HCT116 (cell line): ENCODE results near the gene KLHL33. TPM values are rescaled to one million over a fixed set of nuclear protein-coding genes. Genes with fewer than 3 reads are reported as not detected.
"Not testable (repeated sequence)": the region's sequence is repeated elsewhere in the genome, so short reads cannot be mapped to it uniquely, and the experiment has no call there.

Source experiments
- ATAC-seq: fragments of 200-7000 bp; cut with Tn5 transposase; 2 replicates; pipeline ENCODE4 v1.9.1; 2020; ENCODE audit warnings: mild to moderate bottlenecking, moderate library complexity
- BruUV-seq: library from RNA; stranded (reverse); fragments of 400-500 nt; replicated peaks from 2 replicates; lab custom pipeline; 2021; lab: Mats Ljungman, UMichigan
- CTCF ChIA-PET: fragments of 300-600 bp; sonication (Branson Sonifier 250); formaldehyde crosslinking; loops from one replicate; lab custom pipeline; 2021; ENCODE audit warnings: antibody characterized with exemption; lab: Charles Lee
- POLR2A ChIA-PET: fragments of 300-600, 350-600 bp; sonication (Branson Sonifier 250); formaldehyde crosslinking; loops from one replicate; lab custom pipeline; 2021; ENCODE audit warnings: antibody characterized with exemption; lab: Charles Lee
- RAD21 ChIA-PET, 2 experiments: fragments of 300-600 bp; sonication (Branson Sonifier 250); formaldehyde crosslinking; loops; one replicate each; lab custom pipeline; 2023; ENCODE audit warnings: low total read pairs in 2 of 2; ENCODE audit not compliant: uncharacterized antibody in 2 of 2, unreplicated experiment in 2 of 2, low non-redundant PET in 1 of 2; lab: Charles Lee
- DNase-seq: peaks from one replicate; pipeline ENCODE4 v3.0.0-alpha.2; 2010; ENCODE audit warnings: low read depth, low spot score
- H2AFZ ChIP-seq: fragments of 200-600 bp; shearing (Covaris generic), sonication (generic); 2 replicates; pipeline ENCODE4 v1.6.1; 2017; ENCODE audit warnings: low read depth, mixed run types, mixed read lengths, antibody characterized with exemption, low read length; ENCODE audit not compliant: poor library complexity, severe bottlenecking
- H3K27ac ChIP-seq: 2 replicates; pipeline ENCODE4 v1.5.1; 2012; ENCODE audit warnings: low read depth, low read length
- H3K27me3 ChIP-seq: fragments of 200-600 bp; sonication (generic); 2 replicates; pipeline ENCODE4 v1.6.1; 2016; ENCODE audit warnings: mixed run types, low read length, mixed read lengths; ENCODE audit not compliant: insufficient read depth
- H3K36me3 ChIP-seq, 2 experiments: fragments of 200-500 bp in 1 of 2; fragments of 200-600 bp in 1 of 2; sonication (Bioruptor generic) in 1 of 2; sonication (generic) in 1 of 2; 2 replicates each; pipeline versions ENCODE4 v1.5.1 to v1.6.1; 2014 to 2016; ENCODE audit warnings: low read length in 2 of 2, inconsistent platforms in 1 of 2, mixed read lengths in 1 of 2, mixed run types in 1 of 2; ENCODE audit not compliant: insufficient read depth in 2 of 2, control insufficient read depth in 1 of 2
- H3K4me1 ChIP-seq, 2 experiments: fragments of 200-600 bp in 1 of 2; sonication (generic) in 1 of 2; 2 replicates each; pipeline versions ENCODE4 v1.5.1 to v1.6.1; 2012 to 2017; ENCODE audit warnings: low read length in 2 of 2, inconsistent platforms in 1 of 2, mild to moderate bottlenecking in 1 of 2, mixed read lengths in 1 of 2, mixed run types in 1 of 2, moderate library complexity in 1 of 2; ENCODE audit not compliant: insufficient read depth in 2 of 2, control insufficient read depth in 1 of 2
- H3K4me2 ChIP-seq: fragments of 200-600 bp; sonication (generic); 2 replicates; pipeline ENCODE4 v1.6.1; 2017; ENCODE audit warnings: mixed run types, low read length, mixed read lengths
- H3K4me3 ChIP-seq, 2 experiments: fragments of 200-600 bp in 1 of 2; sonication (generic) in 1 of 2; replicated peaks in 1 of 2; 2 replicates each; pipeline ENCODE4 v1.5.1; 2011 to 2016; ENCODE audit warnings: low read length in 2 of 2, control low read depth in 1 of 2, low read depth in 1 of 2, mild to moderate bottlenecking in 1 of 2, mixed read lengths in 1 of 2, mixed run types in 1 of 2
- H3K79me2 ChIP-seq: fragments of 200-600 bp; sonication (generic); 2 replicates; pipeline ENCODE4 v1.6.1; 2017; ENCODE audit warnings: mild to moderate bottlenecking, mixed run types, low read length, moderate library complexity, mixed read lengths; ENCODE audit not compliant: insufficient read depth
- H3K9ac ChIP-seq: fragments of 200-600 bp; sonication (generic); 2 replicates; pipeline ENCODE4 v1.6.1; 2016; ENCODE audit warnings: low read length, mixed read lengths
- H3K9me2 ChIP-seq: fragments of 200-600 bp; sonication (generic), shearing (Covaris generic); 2 replicates; pipeline ENCODE4 v1.6.1; 2017; ENCODE audit warnings: mixed run types, mild to moderate bottlenecking, moderate library complexity; ENCODE audit not compliant: insufficient read depth
- H3K9me3 ChIP-seq, 2 experiments: fragments of 200-500 bp in 1 of 2; fragments of 200-600 bp in 1 of 2; sonication (Bioruptor generic) in 1 of 2; sonication (generic) in 1 of 2; 2 replicates each; pipeline ENCODE4 v1.6.1; 2014 to 2017; ENCODE audit warnings: low read length in 2 of 2, mixed read lengths in 2 of 2, inconsistent platforms in 1 of 2, low read depth in 1 of 2, mild to moderate bottlenecking in 1 of 2, mixed run types in 1 of 2, moderate library complexity in 1 of 2; ENCODE audit not compliant: control insufficient read depth in 1 of 2, insufficient read depth in 1 of 2
- H4K20me1 ChIP-seq: fragments of 200-600 bp; sonication (generic), shearing (Covaris generic); 2 replicates; pipeline ENCODE4 v1.6.1; 2017; ENCODE audit warnings: mixed run types, mild to moderate bottlenecking, moderate library complexity; ENCODE audit not compliant: insufficient read depth
- ATF3 ChIP-seq: IDR thresholded peaks from 2 replicates; pipeline ENCODE4 v1.6.1; 2012
- ELF1 ChIP-seq: IDR thresholded peaks from 2 replicates; pipeline ENCODE4 v1.6.1; 2012; ENCODE audit warnings: low read depth, borderline replicate concordance
- EZH2 ChIP-seq: fragments of 200-600 bp; sonication (generic); IDR thresholded peaks from 2 replicates; pipeline ENCODE4 v1.6.1; 2017; ENCODE audit warnings: antibody characterized with exemption, mixed run types
- EZH2phosphoT487 ChIP-seq: fragments of 200-600 bp; IDR thresholded peaks from 2 replicates; pipeline ENCODE4 v1.6.1; 2018; ENCODE audit warnings: antibody characterized with exemption, borderline replicate concordance
- FOSL1 ChIP-seq: IDR thresholded peaks from 2 replicates; pipeline ENCODE4 v1.6.1; 2012; ENCODE audit warnings: low read depth
- JUND ChIP-seq: IDR thresholded peaks from 2 replicates; pipeline ENCODE4 v1.6.1; 2012
- POLR2A ChIP-seq: IDR thresholded peaks from 2 replicates; pipeline ENCODE4 v1.7.0; 2011; ENCODE audit warnings: borderline replicate concordance; ENCODE audit not compliant: insufficient read depth, insufficient read length; ENCODE audit errors: extremely low read depth
- POLR2AphosphoS5 ChIP-seq: IDR thresholded peaks from 2 replicates; pipeline ENCODE4 v1.6.1; 2011; ENCODE audit warnings: mild to moderate bottlenecking, low read depth, low read length, moderate library complexity
- RAD21 ChIP-seq: IDR thresholded peaks from 2 replicates; pipeline ENCODE4 v1.6.1; 2012; ENCODE audit warnings: low read depth, mild to moderate bottlenecking
- SIN3A ChIP-seq: IDR thresholded peaks from 2 replicates; pipeline ENCODE4 v1.6.1; 2012; ENCODE audit warnings: low read depth
- SP1 ChIP-seq: IDR thresholded peaks from 2 replicates; pipeline ENCODE4 v1.6.1; 2012; ENCODE audit warnings: low read depth
- TCF7L2 ChIP-seq: IDR thresholded peaks from 2 replicates; pipeline ENCODE4 v1.7.0; 2011; ENCODE audit warnings: borderline replicate concordance, inconsistent platforms; ENCODE audit not compliant: insufficient read depth, insufficient read length; ENCODE audit errors: extremely low read depth
- YY1 ChIP-seq: IDR thresholded peaks from 2 replicates; pipeline ENCODE4 v1.6.1; 2011; ENCODE audit warnings: low read length, low read depth, moderate library complexity, mild to moderate bottlenecking; ENCODE audit not compliant: insufficient replicate concordance; ENCODE audit errors: extremely low read depth
- ZFX ChIP-seq: fragments of 450-650 bp; IDR thresholded peaks from 2 replicates; pipeline ENCODE4 v1.6.1; 2017
- intact Hi-C: fragments of 100-400 bp; cut with micrococcal nuclease; formaldehyde crosslinking; loops from 2 replicates; pipeline ENCODE4 v1.10.0; 2022
- total RNA-seq: library from RNA; stranded (reverse); gene quantifications from one replicate; pipeline ENCODE4 v1.2.1, GENCODE V29; 2021; ENCODE audit not compliant: unreplicated experiment

KLHL33 gene
- total RNA-seq, 1 experiment from 2014 or later = 0.05 TPM

GRCh38 chr14:20454516-20455354 is 18.8 kb upstream of the KLHL33 start, which contains the start of the genes APEX1 and OSGEP (continued):
- TF ChIP-seq FOSL1 (no peak), ZFX (no peak), ELF1 (no peak), JUND (no peak), SP1 (peak; percentile 79), ATF3 (no peak)

- Histone ChIP-seq H3K4me1 (peaks cover 9 to 15% of the 10 kb centered on the region in 2 experiments; a peak in 3 of 4 replicates), H3K36me3 (peaks cover 31 to 47% of the 10 kb centered on the region in 2 experiments), H3K79me2 (peaks cover 41% of the 10 kb centered on the region)
- DNase-seq, intact Hi-C loops, RAD21 ChIA-PET, H3K9ac ChIP-seq, H3K27ac ChIP-seq, H3K27me3 ChIP-seq, H3K9me3 ChIP-seq, H3K9me2 ChIP-seq, H3K4me2 ChIP-seq, POLR2A ChIA-PET, H3K4me3 ChIP-seq, ATAC-seq, H4K20me1 ChIP-seq, H2AFZ ChIP-seq, CTCF ChIA-PET: not testable (repeated sequence)
- TSS peak; percentile 7 for BruUV-seq
Observed at GRCh38 chr14:20452831-20453230, 16.9 kb upstream of the KLHL33 start.

- no peak for DNase-seq
- no peaks in the 10 kb centered on the region for H3K9me2 ChIP-seq
- no peak overlapping the region for H3K27ac ChIP-seq
- H3K36me3 ChIP-seq = peaks cover 32 to 37% of the 10 kb centered on the region in 2 experiments
- H3K27me3 ChIP-seq = no peaks in the 10 kb centered on the region
- no peak overlapping the region for H3K4me3 ChIP-seq
- H3K9ac ChIP-seq = no peak overlapping the region
- ATAC-seq = no peak
- no peaks in the 10 kb centered on the region for H3K4me1 ChIP-seq
- TF ChIP-seq TCF7L2 (no peak), POLR2AphosphoS5 (no peak), FOSL1 (no peak), EZH2 (no peak), RAD21 (no peak), POLR2A (no peak), EZH2phosphoT487 (no peak), YY1 (no peak), ELF1 (no peak), SIN3A (no peak), ATF3 (no peak)
- TF ChIP-seq, all 23 proteins: peak for 0
- no peak overlapping the region for H3K4me2 ChIP-seq
- H2AFZ ChIP-seq = no peak overlapping the region
- no TSS peak for BruUV-seq
- no peaks in the 10 kb centered on the region for H4K20me1 ChIP-seq
- intact Hi-C loops = no loop called here
- ChIA-PET RAD21 (no interaction called here), CTCF (no interaction called here), POLR2A (no interaction called here)
- H3K9me3 ChIP-seq = no peaks in the 10 kb centered on the region
- H3K79me2 ChIP-seq = no peaks in the 10 kb centered on the region
Observed at GRCh38 chr14:20446889-20447288, 10.9 kb upstream of the KLHL33 start.
